ENCODE measurements around the gene VPS33A.
"Not testable (repeated sequence)": the region's sequence is repeated elsewhere in the genome, so short reads cannot be mapped to it uniquely, and the experiment has no call there.

VPS33A gene

GRCh38 chr12:122203301-122204166 is 62.8 kb downstream of the VPS33A start, which contains the start of gene B3GNT4:
TSS of gene B3GNT4 (plus strand) at chr12:122203709. CDS start at chr12:122204619, 910 bp downstream.
- peak; percentile 52 for DNase-seq

GRCh38 chr12:122202811-122203210 is 63.5 kb downstream of the VPS33A start:
- not testable (repeated sequence) for DNase-seq

GRCh38 chr12:122202017-122202416 is 64.3 kb downstream of the VPS33A start:
- DNase-seq: no peak

GRCh38 chr12:122201381-122201780 is 64.9 kb downstream of the VPS33A start:
- no peak for DNase-seq

GRCh38 chr12:122200541-122201175 is 65.6 kb downstream of the VPS33A start:
- no peak for DNase-seq

- DNase-seq: no peak
Observed at GRCh38 chr12:122199484-122200355, 66.6 kb downstream of the VPS33A start.

- no peak for DNase-seq
Observed at GRCh38 chr12:122197612-122197966, 68.7 kb downstream of the VPS33A start.

- DNase-seq: no peak
Observed at GRCh38 chr12:122195405-122195804, 70.9 kb downstream of the VPS33A start.

- no peak for DNase-seq
Observed at GRCh38 chr12:122194804-122195203, 71.5 kb downstream of the VPS33A start.

- no peak for DNase-seq
Observed at GRCh38 chr12:122192441-122192840, 73.9 kb downstream of the VPS33A start.

- peak; percentile 53 for DNase-seq
Observed at GRCh38 chr12:122190842-122191668, 75.2 kb downstream of the VPS33A start.

GRCh38 chr12:122189626-122190475 is 76.4 kb downstream of the VPS33A start:
- no peak for DNase-seq

GRCh38 chr12:122187466-122187865 is 78.8 kb downstream of the VPS33A start:
- no peak for DNase-seq

- no peak for DNase-seq
Observed at GRCh38 chr12:122185494-122186082, 80.7 kb downstream of the VPS33A start.

- no peak for DNase-seq
Observed at GRCh38 chr12:122185079-122185478, 81.2 kb downstream of the VPS33A start.

GRCh38 chr12:122184517-122184916 is 81.8 kb downstream of the VPS33A start:
- DNase-seq: no peak

GRCh38 chr12:122183588-122183940 is 82.7 kb downstream of the VPS33A start:
- DNase-seq: no peak

GRCh38 chr12:122182887-122183587 is 83.3 kb downstream of the VPS33A start, which contains the start of gene LRRC43:
TSS of gene LRRC43 (plus strand) at chr12:122183123. CDS start at chr12:122183145, 22 bp downstream.
- DNase-seq: peak; percentile 35
